ENCODE data around the gene DTL. TPM values are rescaled to one million over a fixed set of nuclear protein-coding genes. Genes with fewer than 3 reads are reported as not detected.
A peak's percentile ranks its signal among the peaks of the same experiment; 100 is the strongest.

DTL gene
- total RNA-seq, 2 donors from 2014 or later: 5.2 to 19.9 TPM

DNA sequence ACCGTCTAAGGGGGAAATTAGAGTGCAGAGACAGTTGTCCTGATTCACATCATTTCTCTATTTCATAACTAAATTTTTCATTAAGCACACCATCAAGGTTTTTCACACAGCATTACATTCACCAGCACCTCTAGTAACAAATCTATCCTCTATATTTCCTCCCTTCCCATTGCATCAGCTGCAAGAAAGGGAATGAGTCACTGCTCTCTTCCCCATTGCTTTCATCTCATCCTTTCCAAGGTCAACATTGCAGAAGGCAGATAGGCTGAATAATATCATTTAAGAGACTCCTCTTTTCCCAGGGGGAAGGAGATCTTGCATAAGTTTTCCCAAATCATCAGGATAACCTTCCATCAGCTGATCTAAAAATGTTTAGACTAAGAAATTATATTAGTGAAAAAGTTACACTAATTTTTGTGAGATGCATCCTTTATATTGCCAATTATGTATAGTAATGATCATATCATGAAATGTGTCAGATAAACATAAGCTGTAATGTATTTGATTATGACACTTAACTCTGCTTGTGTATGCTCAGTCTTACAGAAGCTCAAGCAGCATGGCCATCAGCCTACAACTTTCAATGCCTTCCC, 4.5 kb upstream of the DTL start:
- H3K4me1 ChIP-seq: peaks cover 6% of the 10 kb centered on the region
- H3K9ac ChIP-seq (ENCODE audit: low read depth in 2 of 2, low read length in 2 of 2): no peak overlapping the region
- intact Hi-C loops (cut with DNase I): loop anchor here (10.0 kb wide), 1 partner anchor 206 kb away; no protein-coding TSS in a partner anchor
- no peaks in the 10 kb centered on the region for H3K27me3 ChIP-seq
- no peaks in the 10 kb centered on the region for H3K9me3 ChIP-seq
- TF ChIP-seq, protein P1, sequence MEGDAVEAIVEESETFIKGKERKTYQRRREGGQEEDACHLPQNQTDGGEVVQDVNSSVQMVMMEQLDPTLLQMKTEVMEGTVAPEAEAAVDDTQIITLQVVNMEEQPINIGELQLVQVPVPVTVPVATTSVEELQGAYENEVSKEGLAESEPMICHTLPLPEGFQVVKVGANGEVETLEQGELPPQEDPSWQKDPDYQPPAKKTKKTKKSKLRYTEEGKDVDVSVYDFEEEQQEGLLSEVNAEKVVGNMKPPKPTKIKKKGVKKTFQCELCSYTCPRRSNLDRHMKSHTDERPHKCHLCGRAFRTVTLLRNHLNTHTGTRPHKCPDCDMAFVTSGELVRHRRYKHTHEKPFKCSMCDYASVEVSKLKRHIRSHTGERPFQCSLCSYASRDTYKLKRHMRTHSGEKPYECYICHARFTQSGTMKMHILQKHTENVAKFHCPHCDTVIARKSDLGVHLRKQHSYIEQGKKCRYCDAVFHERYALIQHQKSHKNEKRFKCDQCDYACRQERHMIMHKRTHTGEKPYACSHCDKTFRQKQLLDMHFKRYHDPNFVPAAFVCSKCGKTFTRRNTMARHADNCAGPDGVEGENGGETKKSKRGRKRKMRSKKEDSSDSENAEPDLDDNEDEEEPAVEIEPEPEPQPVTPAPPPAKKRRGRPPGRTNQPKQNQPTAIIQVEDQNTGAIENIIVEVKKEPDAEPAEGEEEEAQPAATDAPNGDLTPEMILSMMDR (IDR thresholded peaks at IDR 0.05): no peak
- H3K27ac ChIP-seq: no peak overlapping the region
- no peaks in the 10 kb centered on the region for H3K36me3 ChIP-seq
- no peak for DNase-seq
- no peak overlapping the region for H3K4me3 ChIP-seq

DNA sequence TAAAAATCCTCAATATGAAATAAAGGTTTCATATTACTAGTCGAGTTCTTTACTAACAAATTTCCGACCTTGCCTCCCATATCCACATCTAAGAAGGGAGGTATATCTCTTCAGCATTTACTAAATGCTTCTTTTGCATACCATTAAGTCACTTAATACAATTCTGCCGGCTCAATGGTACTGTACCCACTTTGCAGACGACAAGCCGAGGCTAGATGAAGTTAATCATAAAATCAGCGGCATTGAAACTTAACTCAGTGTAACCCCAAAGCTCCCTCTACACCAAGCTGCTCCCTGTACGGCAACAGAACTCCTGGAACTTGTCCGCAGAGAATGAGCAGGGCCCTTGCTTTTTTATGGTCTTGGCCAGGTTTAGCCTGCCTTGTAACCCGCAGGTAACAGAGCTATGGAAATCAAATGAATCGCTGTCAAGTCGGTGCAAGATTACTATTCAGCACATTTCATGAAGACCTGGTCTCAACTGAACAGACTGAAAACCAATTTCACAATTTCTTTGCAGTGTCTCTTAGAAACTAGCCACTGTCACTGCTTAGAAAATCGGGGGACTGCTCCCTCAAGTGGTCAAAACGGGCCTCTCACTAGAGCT, 929 bp upstream of the DTL start:
- no peak for DNase-seq
- H3K4me3 ChIP-seq: peak overlapping the region; percentile 66
- peak overlapping the region; percentile 63 to 74 for H3K9ac ChIP-seq (ENCODE audit: low read depth in 2 of 2, low read length in 2 of 2)
- H3K36me3 ChIP-seq: no peaks in the 10 kb centered on the region
- no peaks in the 10 kb centered on the region for H3K9me3 ChIP-seq
- peak overlapping the region; percentile 92 for H3K27ac ChIP-seq
- H3K4me1 ChIP-seq: peaks cover 6% of the 10 kb centered on the region
- TF ChIP-seq, protein P1 (IDR thresholded peaks at IDR 0.05): no peak
- intact Hi-C loops (cut with DNase I): loop anchor here (10.0 kb wide), 1 partner anchor 210 kb away; no protein-coding TSS in a partner anchor
- no peaks in the 10 kb centered on the region for H3K27me3 ChIP-seq

DNA sequence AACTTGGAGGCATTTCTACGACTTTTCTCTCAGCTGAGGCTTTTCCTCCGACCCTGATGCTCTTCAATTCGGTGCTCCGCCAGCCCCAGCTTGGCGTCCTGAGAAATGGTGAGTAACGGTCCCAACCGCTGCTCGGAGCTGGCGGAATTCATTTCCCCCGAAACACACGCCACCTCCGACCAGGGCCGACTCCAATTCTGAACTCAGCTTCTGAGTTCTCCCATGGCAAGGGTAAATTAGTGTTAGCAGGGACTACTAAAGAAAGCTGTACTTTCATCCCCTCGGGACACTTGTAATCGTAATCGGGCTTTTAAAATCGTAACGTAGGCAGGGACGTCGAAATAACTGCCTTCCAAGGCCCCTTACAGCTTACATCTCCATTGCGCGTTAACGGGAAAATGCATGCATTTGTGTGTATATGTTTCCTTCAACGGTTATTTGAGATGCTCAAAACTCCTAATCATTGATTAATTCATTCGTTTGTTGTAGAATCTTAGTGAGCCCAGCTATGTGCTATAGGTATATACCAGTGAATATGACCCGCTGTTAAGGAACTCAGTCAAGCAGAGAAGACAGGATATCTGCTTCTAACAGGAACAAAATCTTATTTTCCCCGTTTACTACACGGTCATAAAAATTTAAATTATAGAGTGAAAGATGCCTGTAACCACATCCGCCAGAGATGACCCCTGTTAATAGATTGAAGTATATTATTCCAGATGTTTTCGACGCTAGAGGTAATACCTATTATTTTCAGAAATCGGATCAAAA, 472 bp downstream of the DTL start:
- H3K4me3 ChIP-seq: peak overlapping the region; percentile 66
- H3K27ac ChIP-seq: no peak overlapping the region
- peaks cover 6% of the 10 kb centered on the region for H3K4me1 ChIP-seq

DNA sequence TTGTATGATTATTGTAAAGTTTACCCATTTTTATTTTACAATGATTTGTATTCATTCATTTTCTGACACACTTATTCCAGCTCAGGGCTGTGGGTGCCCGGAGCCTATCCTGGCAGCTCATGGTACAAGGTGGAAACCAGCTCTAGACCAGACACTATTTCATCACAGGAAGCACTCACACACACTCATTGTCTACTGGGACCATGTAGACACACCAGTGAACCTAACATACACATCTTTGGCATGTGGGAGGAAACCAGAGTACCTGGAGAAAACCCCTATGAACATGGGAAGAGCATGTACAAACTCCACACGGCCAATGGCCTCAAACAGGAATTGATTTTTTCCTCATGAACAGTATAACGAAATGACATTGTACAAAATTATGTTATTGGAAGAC, 2.4 kb downstream of the DTL start:
- Histone ChIP-seq H3K27me3 (no peaks in the 10 kb centered on the region), H3K9ac (ENCODE audit: low read depth in 2 of 2, low read length in 2 of 2) (no peak overlapping the region), H3K36me3 (no peaks in the 10 kb centered on the region), H3K4me1 (peaks cover 6% of the 10 kb centered on the region), H3K9me3 (no peaks in the 10 kb centered on the region), H3K4me3 (no peak overlapping the region), H3K27ac (no peak overlapping the region)
- intact Hi-C loops (cut with DNase I): loop anchor here (10.0 kb wide), 1 partner anchor 213 kb away; no protein-coding TSS in a partner anchor
- TF ChIP-seq, protein P1 (IDR thresholded peaks at IDR 0.05): no peak
- DNase-seq: no peak

More for the DNA sequence above, 472 bp downstream of the DTL start:
- Histone ChIP-seq H3K9me3 (no peaks in the 10 kb centered on the region), H3K9ac (ENCODE audit: low read depth in 2 of 2, low read length in 2 of 2) (peak overlapping the region; percentile 38 to 52), H3K27me3 (no peaks in the 10 kb centered on the region), H3K36me3 (no peaks in the 10 kb centered on the region)
- intact Hi-C loops (cut with DNase I): loop anchor here (10.0 kb wide), 1 partner anchor 211 kb away; no protein-coding TSS in a partner anchor
- no peak for DNase-seq
- TF ChIP-seq, protein P1 (IDR thresholded peaks at IDR 0.05): no peak

DNA sequence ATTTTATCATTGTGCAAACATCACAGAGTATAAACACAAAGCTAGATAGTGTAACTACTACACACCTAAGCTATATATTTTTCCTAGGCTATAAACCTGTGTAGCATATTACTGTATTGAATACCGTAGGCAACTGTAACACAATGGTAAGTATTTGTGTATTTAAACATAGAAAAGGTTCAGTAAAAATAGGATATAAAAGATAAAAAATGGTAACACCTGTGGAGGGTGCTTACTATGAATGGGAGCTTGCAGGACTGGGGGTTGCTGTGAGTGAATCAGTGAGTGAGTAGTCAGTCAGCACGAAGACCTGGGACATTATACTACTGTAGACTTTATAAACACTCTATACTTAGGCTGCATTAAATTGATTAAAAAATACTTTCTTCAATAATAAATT, 4.1 kb downstream of the DTL start:
- no peaks in the 10 kb centered on the region for H3K36me3 ChIP-seq
- no peak overlapping the region for H3K4me3 ChIP-seq
- no peak overlapping the region for H3K27ac ChIP-seq
- TF ChIP-seq, protein P1 (IDR thresholded peaks at IDR 0.05): no peak
- intact Hi-C loops (cut with DNase I): loop anchor here (10.0 kb wide), 1 partner anchor 215 kb away; no protein-coding TSS in a partner anchor
- H3K9ac ChIP-seq (ENCODE audit: low read depth in 2 of 2, low read length in 2 of 2): no peak overlapping the region
- H3K9me3 ChIP-seq: no peaks in the 10 kb centered on the region
- no peak for DNase-seq
- no peaks in the 10 kb centered on the region for H3K4me1 ChIP-seq
- H3K27me3 ChIP-seq: no peaks in the 10 kb centered on the region

All from colonic mucosa (tissue), 4 donors.